Gastroesophageal sphincter (tissue), 4 donors: ENCODE measurements around the gene ZNRF3. TPM values are rescaled to one million over a fixed set of nuclear protein-coding genes. Genes with fewer than 3 reads are reported as not detected.

Experiments
- ATAC-seq: fragments of 150-250 bp; one replicate; pipeline ENCODE4 v1.9.1; 2016; ENCODE audit warnings: mild to moderate bottlenecking, moderate library complexity
- H3K27ac ChIP-seq, 4 donors: fragments of 200-600 bp; sonication (generic) in 3 of 4; 1 replicate in 3 of 4; 2 replicates in 1 of 4; pipeline ENCODE4 v1.5.1; 2016 to 2019
- H3K27me3 ChIP-seq: fragments of 200-600 bp; sonication (generic); one replicate; pipeline ENCODE4 v1.5.1; 2019
- H3K36me3 ChIP-seq, 2 donors: fragments of 200-600 bp; sonication (generic); one replicate each; pipeline ENCODE4 v1.5.1; 2019; ENCODE audit warnings: control low read depth in 1 of 2
- H3K4me1 ChIP-seq, 3 donors: fragments of 200-600 bp; sonication (generic); 1 replicate in 2 of 3; 2 replicates in 1 of 3; pipeline ENCODE4 v1.5.1; 2016 to 2019; ENCODE audit warnings: control low read depth in 2 of 3
- H3K4me3 ChIP-seq, 2 donors: fragments of 200-600 bp; sonication (generic); one replicate each; pipeline ENCODE4 v1.5.1; 2019; ENCODE audit warnings: mild to moderate bottlenecking in 1 of 2, moderate library complexity in 1 of 2
- H3K9me3 ChIP-seq, 3 donors: fragments of 200-600 bp; sonication (generic); one replicate each; pipeline ENCODE4 v1.5.1; 2017 to 2019; ENCODE audit warnings: control low read depth in 2 of 3
- EP300 ChIP-seq: sonication (generic); formaldehyde crosslinking; IDR thresholded peaks from one replicate; pipeline ENCODE4 v1.6.1; 2017; ENCODE audit warnings: antibody characterized with exemption, mild to moderate bottlenecking
- POLR2A ChIP-seq, 2 donors: fragments of 450-650 bp; IDR thresholded peaks; one replicate each; pipeline ENCODE4 v1.6.1; 2017; ENCODE audit warnings: antibody characterized with exemption in 2 of 2, mild to moderate bottlenecking in 2 of 2, moderate library complexity in 1 of 2
- POLR2AphosphoS5 ChIP-seq: sonication (generic); formaldehyde crosslinking; IDR thresholded peaks from one replicate; pipeline ENCODE4 v1.6.1; 2017; ENCODE audit warnings: antibody characterized with exemption
- WGBS, 2 donors: methylation state at CpG; one replicate each; pipeline ENCODE4 v1.1.5; 2018; ENCODE audit warnings: low coverage in 1 of 2; 5-methylcytosine and 5-hydroxymethylcytosine counted together
- total RNA-seq, 4 donors: library from RNA; depleted of rRNA; stranded (reverse); fragments of >200 nt; gene quantifications; one replicate each; pipeline ENCODE4 v1.1.0, GENCODE V29; 2016
- TF ChIP-seq, protein P1 (sequence below), 4 experiments: fragments of 200-600 bp in 2 of 4; fragments of 450-650 bp in 2 of 4; sonication (generic) in 1 of 4; IDR thresholded peaks; one replicate each; pipeline ENCODE4 v1.5.1; 2017 to 2019; ENCODE audit warnings: antibody characterized with exemption in 4 of 4, mild to moderate bottlenecking in 2 of 4, moderate library complexity in 2 of 4

The ZNRF3 gene
- total RNA-seq, 4 donors from 2014 or later, result 14.8 to 27.7 (median 19.8) TPM

DNA sequence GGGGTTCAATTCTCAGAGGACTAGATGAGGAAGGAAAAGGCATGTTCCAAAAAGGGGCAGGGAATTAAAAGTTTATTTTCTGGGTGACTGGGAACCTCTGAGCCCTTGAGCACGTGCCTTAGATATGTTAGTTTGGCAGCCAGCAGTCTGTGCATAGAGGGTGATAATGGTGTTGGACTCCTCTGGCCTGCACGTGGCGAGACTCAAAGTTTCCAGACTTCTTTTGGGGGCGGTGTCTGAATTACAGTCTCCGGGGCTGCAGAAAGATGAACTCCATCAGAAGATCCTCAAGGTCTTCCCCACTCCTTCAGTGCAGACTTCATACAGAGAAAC lies 861 bp upstream of the ZNRF3 start:
- ATAC-seq, result no peak
- no peaks in the 10 kb centered on the region for H3K27me3 ChIP-seq
- TF ChIP-seq POLR2A (IDR thresholded peaks at IDR 0.05) (no peak), POLR2AphosphoS5 (no peak), EP300 (no peak)
- TF ChIP-seq, protein P1, sequence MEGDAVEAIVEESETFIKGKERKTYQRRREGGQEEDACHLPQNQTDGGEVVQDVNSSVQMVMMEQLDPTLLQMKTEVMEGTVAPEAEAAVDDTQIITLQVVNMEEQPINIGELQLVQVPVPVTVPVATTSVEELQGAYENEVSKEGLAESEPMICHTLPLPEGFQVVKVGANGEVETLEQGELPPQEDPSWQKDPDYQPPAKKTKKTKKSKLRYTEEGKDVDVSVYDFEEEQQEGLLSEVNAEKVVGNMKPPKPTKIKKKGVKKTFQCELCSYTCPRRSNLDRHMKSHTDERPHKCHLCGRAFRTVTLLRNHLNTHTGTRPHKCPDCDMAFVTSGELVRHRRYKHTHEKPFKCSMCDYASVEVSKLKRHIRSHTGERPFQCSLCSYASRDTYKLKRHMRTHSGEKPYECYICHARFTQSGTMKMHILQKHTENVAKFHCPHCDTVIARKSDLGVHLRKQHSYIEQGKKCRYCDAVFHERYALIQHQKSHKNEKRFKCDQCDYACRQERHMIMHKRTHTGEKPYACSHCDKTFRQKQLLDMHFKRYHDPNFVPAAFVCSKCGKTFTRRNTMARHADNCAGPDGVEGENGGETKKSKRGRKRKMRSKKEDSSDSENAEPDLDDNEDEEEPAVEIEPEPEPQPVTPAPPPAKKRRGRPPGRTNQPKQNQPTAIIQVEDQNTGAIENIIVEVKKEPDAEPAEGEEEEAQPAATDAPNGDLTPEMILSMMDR (IDR thresholded peaks at IDR 0.05), result no peak
- 10% methylated on average over 1 of the region's 5 CpGs; no CpG with 5 or more reads in 1 of the 2 donors for WGBS, 2 donors
- H3K9me3 ChIP-seq, result no peaks in the 10 kb centered on the region
- peaks cover 0 to 42% (median 0%) of the 10 kb centered on the region in 3 donors for H3K4me1 ChIP-seq
- H3K27ac ChIP-seq, result peak overlapping the region in 3 of 4 donors; percentile 71 to 84 (median 76)
- H3K4me3 ChIP-seq, result peak overlapping the region; percentile 37 to 79
- H3K36me3 ChIP-seq, result no peaks in the 10 kb centered on the region

DNA sequence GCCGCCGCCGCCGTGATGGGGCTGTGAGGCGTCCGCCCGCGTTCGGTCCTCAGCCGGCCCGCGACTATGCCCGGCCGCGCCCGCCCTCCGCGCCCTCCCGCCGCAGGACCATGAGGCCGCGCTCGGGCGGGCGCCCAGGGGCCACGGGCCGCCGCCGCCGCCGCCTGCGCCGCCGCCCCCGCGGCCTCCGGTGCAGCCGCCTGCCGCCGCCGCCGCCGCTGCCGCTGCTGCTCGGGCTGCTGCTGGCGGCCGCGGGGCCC lies 215 bp downstream of the ZNRF3 start:
- Histone ChIP-seq H3K36me3 (no peaks in the 10 kb centered on the region), H3K9me3 (no peaks in the 10 kb centered on the region), H3K27me3 (no peaks in the 10 kb centered on the region), H3K4me1 (peaks cover 0 to 52% (median 0%) of the 10 kb centered on the region in 3 donors), H3K27ac (peak overlapping the region in 3 of 4 donors; percentile 84 to 92 (median 84)), H3K4me3 (peak overlapping the region; percentile 55 to 79)
- TF ChIP-seq, protein P1 (IDR thresholded peaks at IDR 0.05), result no peak
- peak in 1 of 2 donors; percentile 22 for TF ChIP-seq POLR2A (IDR thresholded peaks at IDR 0.05)
- no peak for TF ChIP-seq POLR2AphosphoS5
- no peak for TF ChIP-seq EP300
- WGBS, 2 donors, result 0% methylated on average over 1 of the region's 48 CpGs; no CpG with 5 or more reads in 1 of the 2 donors
- peak; percentile 63 for ATAC-seq

DNA sequence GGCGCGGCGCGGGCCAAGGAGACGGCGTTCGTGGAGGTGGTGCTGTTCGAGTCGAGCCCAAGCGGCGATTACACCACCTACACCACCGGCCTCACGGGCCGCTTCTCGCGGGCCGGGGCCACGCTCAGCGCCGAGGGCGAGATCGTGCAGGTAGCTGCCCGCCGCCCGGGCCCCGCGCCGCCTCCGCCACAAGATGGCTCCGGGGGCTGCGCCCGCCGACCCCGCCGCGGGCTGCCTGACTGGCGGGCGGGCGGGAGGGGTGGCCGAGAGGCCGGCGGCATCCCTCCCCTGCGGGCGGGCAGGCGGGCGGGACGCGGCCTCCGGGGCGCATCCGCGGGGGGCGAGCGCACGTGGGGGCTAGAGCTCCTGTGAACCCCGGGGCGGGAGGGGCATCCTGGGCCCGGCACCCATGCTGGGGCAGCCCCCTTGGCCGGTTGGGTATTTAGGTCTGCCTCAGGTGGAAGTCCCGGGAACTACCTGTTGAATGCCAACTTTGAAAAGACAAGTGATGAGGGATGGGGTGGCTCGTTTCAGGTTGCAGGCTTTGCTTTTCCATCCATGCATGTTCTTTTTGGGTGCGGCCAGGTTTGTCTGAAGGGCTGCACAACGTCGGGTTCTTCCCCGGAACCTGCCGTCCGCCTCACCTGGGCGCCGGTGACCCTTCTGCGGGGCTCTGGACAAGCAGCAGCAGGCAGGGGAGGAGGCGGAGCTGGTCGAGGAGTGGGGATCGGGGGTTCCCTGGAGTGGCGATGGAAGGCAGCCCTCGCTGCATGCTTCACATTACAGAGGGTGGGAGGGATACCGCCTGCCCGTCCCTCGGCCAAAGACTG lies 760 bp downstream of the ZNRF3 start:
- H3K4me1 ChIP-seq, result peaks cover 0 to 52% (median 0%) of the 10 kb centered on the region in 3 donors
- H3K27me3 ChIP-seq, result no peaks in the 10 kb centered on the region
- peak; percentile 55 for ATAC-seq
- H3K4me3 ChIP-seq, result peak overlapping the region; percentile 55 to 79
- TF ChIP-seq, protein P1 (IDR thresholded peaks at IDR 0.05), result peak in 1 of 4 experiments; percentile 2
- no peak for TF ChIP-seq POLR2A (IDR thresholded peaks at IDR 0.05)
- TF ChIP-seq EP300, result no peak
- no peak for TF ChIP-seq POLR2AphosphoS5
- 5 to 7% methylated on average over 8 to 16 of the region's 78 CpGs for WGBS, 2 donors
- H3K9me3 ChIP-seq, result no peaks in the 10 kb centered on the region
- no peaks in the 10 kb centered on the region for H3K36me3 ChIP-seq
- H3K27ac ChIP-seq, result peak overlapping the region in 3 of 4 donors; percentile 84 to 92 (median 84)

DNA sequence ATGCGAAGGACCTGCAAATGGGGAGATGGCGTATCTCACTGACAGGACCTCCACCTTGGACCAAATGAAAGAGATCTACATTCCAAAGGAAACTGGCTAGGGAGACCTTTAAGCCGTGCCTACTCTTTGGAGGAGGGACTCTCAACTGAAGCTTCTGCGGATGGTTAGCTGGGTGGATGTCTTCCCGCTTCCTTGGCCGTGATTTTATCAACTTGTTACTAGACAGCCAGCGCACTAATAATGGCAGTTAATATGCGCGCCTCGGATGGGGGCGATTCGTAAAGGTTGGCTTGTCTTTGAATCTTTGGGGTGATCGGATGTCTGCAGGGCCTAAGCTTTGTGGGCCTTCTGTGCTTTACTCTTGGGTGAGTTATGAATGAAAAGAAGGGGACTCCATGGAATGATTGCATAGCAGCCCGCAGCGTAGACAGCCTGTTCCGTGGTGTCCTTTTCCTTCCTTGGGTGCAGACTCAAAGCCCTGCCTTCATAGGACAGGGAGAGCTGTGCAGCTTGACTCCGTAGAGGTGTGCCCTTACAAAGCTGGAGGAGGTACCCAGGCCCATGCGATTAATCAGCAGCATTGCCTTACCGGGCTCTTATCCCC lies 1.5 kb downstream of the ZNRF3 start:
- Histone ChIP-seq H3K27ac (no peak overlapping the region), H3K9me3 (no peaks in the 10 kb centered on the region), H3K4me1 (peaks cover 0 to 52% (median 0%) of the 10 kb centered on the region in 3 donors), H3K36me3 (no peaks in the 10 kb centered on the region), H3K27me3 (no peaks in the 10 kb centered on the region), H3K4me3 (peak overlapping the region; percentile 55 to 79)
- TF ChIP-seq EP300, result no peak
- TF ChIP-seq, protein P1 (IDR thresholded peaks at IDR 0.05), result no peak
- TF ChIP-seq POLR2AphosphoS5, result no peak
- TF ChIP-seq POLR2A (IDR thresholded peaks at IDR 0.05), result no peak
- no peak for ATAC-seq
- 51 to 64% methylated on average over 8 to 15 of the region's 19 CpGs for WGBS, 2 donors
